ENCODE data around the gene DYNLT1. TPM values are rescaled to one million over a fixed set of nuclear protein-coding genes. Genes with fewer than 3 reads are reported as not detected.

Gene DYNLT1
- total and polyA plus RNA-seq, 2 experiments from 2014 or later = 60.9 to 241 TPM

GRCh38 chr6:158655569-158656450, 11.3 kb upstream of the DYNLT1 start (continued):
- TF ChIP-seq ETS1 (IDR thresholded peaks at IDR 0.05) = no peak
- TF ChIP-seq EZH2phosphoT487 (IDR thresholded peaks at IDR 0.05; ENCODE audit: unreplicated experiment) = no peak
- TF ChIP-seq JUNB (IDR thresholded peaks at IDR 0.05; ENCODE audit: unreplicated experiment) = no peak
- no peak for TF ChIP-seq NANOG (IDR thresholded peaks at IDR 0.05; ENCODE audit: borderline replicate concordance)

- H3K4me3 Mint-ChIP-seq = no peak overlapping the region
- H3K27ac ChIP-seq (ENCODE audit: low read depth) = no peak overlapping the region
- no peak for ATAC-seq
- TF ChIP-seq ZNF114 (CRISPR knock-in tag; IDR thresholded peaks at IDR 0.05) (no peak), EZH2 (IDR thresholded peaks at IDR 0.05; ENCODE audit: low read depth, unreplicated experiment) (no peak), REST (IDR thresholded peaks at IDR 0.05; ENCODE audit: unreplicated experiment) (no peak), CREB1 (CRISPR knock-in tag; IDR thresholded peaks at IDR 0.05; ENCODE audit: low read depth) (no peak), POLR2AphosphoS5 (IDR thresholded peaks at IDR 0.05; ENCODE audit: low read depth) (no peak), ZNF462 (CRISPR knock-in tag; IDR thresholded peaks at IDR 0.05) (no peak), STAT1 (IDR thresholded peaks at IDR 0.05; ENCODE audit: unreplicated experiment) (no peak)
- TF ChIP-seq, protein P1, sequence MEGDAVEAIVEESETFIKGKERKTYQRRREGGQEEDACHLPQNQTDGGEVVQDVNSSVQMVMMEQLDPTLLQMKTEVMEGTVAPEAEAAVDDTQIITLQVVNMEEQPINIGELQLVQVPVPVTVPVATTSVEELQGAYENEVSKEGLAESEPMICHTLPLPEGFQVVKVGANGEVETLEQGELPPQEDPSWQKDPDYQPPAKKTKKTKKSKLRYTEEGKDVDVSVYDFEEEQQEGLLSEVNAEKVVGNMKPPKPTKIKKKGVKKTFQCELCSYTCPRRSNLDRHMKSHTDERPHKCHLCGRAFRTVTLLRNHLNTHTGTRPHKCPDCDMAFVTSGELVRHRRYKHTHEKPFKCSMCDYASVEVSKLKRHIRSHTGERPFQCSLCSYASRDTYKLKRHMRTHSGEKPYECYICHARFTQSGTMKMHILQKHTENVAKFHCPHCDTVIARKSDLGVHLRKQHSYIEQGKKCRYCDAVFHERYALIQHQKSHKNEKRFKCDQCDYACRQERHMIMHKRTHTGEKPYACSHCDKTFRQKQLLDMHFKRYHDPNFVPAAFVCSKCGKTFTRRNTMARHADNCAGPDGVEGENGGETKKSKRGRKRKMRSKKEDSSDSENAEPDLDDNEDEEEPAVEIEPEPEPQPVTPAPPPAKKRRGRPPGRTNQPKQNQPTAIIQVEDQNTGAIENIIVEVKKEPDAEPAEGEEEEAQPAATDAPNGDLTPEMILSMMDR (conservative IDR thresholded peaks at IDR 0.05; ENCODE audit: low read depth in 2 of 2) = no peak
Observed at GRCh38 chr6:158654960-158655489, 10.5 kb upstream of the DYNLT1 start.

More at GRCh38 chr6:158654960-158655489, 10.5 kb upstream of the DYNLT1 start:
- Histone ChIP-seq H3K4me1 (ENCODE audit: insufficient read depth) (peaks cover 8% of the 10 kb centered on the region), H3K4me2 (no peak overlapping the region), H3K36me3 (ENCODE audit: insufficient read depth) (no peaks in the 10 kb centered on the region), H3K79me2 (replicated peaks; ENCODE audit: insufficient read depth) (no peaks in the 10 kb centered on the region), H3K27me3 (ENCODE audit: insufficient read depth) (no peaks in the 10 kb centered on the region), H3K9me2 (ENCODE audit: insufficient read depth) (no peaks in the 10 kb centered on the region), H3F3A (replicated peaks; ENCODE audit: low read depth) (no peaks in the 10 kb centered on the region), H4K20me1 (replicated peaks; ENCODE audit: insufficient read depth) (no peaks in the 10 kb centered on the region), H2AFZ (no peak overlapping the region), H3K4me3 (no peak overlapping the region)
- H3K9me3 Mint-ChIP-seq = no peaks in the 10 kb centered on the region
- H3K4me1 Mint-ChIP-seq = peaks cover 24% of the 10 kb centered on the region
- DNase-seq (ENCODE audit: low spot score) = no peak
- no peaks in the 10 kb centered on the region for H3K36me3 Mint-ChIP-seq (ENCODE audit: low read depth)
- H3K27ac Mint-ChIP-seq = no peak overlapping the region
- peaks cover 7% of the 10 kb centered on the region for H3K27me3 Mint-ChIP-seq (ENCODE audit: insufficient read depth, low read depth, poor library complexity)

Measured in GM23338 (cell line).